ENCODE results near the gene FHIP1B.

FHIP1B gene

GRCh38 chr11:6200975-6201374, 33.5 kb downstream of the FHIP1B start:
- no peak for DNase-seq (ENCODE audit: low read depth)

- no peak for DNase-seq (ENCODE audit: low read depth)
Measured at GRCh38 chr11:6199174-6199810, 35.1 kb downstream of the FHIP1B start, which contains the start of gene OR52W1. Gene OR52W1, plus strand, starts transcription at chr11:6199224. Its CDS starts 0 bp downstream, at chr11:6199224.

GRCh38 chr11:6197466-6198200, 36.8 kb downstream of the FHIP1B start:
- no peak for DNase-seq (ENCODE audit: low read depth)

GRCh38 chr11:6196396-6196795, 38.0 kb downstream of the FHIP1B start:
- no peak for DNase-seq (ENCODE audit: low read depth)

- DNase-seq (ENCODE audit: low read depth) = no peak
Measured at GRCh38 chr11:6194065-6194581, 40.3 kb downstream of the FHIP1B start.

- no peak for DNase-seq (ENCODE audit: low read depth)
Measured at GRCh38 chr11:6191742-6192141, 42.7 kb downstream of the FHIP1B start.

- no peak for DNase-seq (ENCODE audit: low read depth)
Measured at GRCh38 chr11:6175440-6175839, 59.0 kb downstream of the FHIP1B start.

GRCh38 chr11:6170226-6170625, 64.2 kb downstream of the FHIP1B start, which contains the start of gene OR52B2:
Gene OR52B2, minus strand, starts transcription at chr11:6170326. Its CDS starts 0 bp downstream, at chr11:6170326.
- DNase-seq (ENCODE audit: low read depth) = no peak

All from HS-27A (cell line).